HG02571 (cell line): Measurements from ENCODE around the gene PGS1.
"Not testable (repeated sequence)": the region's sequence is repeated elsewhere in the genome, so short reads cannot be mapped to it uniquely, and the experiment has no call there.

Source experiments
- ATAC-seq: cut with Tn5 transposase; IDR thresholded peaks from one replicate; pipeline ENCODE4 v1.9.1; 2021; ENCODE audit warnings: mild to moderate bottlenecking, moderate library complexity; ENCODE audit not compliant: unreplicated experiment

The PGS1 gene, protein sequence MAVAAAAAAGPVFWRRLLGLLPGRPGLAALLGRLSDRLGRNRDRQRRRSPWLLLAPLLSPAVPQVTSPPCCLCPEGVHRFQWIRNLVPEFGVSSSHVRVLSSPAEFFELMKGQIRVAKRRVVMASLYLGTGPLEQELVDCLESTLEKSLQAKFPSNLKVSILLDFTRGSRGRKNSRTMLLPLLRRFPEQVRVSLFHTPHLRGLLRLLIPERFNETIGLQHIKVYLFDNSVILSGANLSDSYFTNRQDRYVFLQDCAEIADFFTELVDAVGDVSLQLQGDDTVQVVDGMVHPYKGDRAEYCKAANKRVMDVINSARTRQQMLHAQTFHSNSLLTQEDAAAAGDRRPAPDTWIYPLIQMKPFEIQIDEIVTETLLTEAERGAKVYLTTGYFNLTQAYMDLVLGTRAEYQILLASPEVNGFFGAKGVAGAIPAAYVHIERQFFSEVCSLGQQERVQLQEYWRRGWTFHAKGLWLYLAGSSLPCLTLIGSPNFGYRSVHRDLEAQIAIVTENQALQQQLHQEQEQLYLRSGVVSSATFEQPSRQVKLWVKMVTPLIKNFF

DNA sequence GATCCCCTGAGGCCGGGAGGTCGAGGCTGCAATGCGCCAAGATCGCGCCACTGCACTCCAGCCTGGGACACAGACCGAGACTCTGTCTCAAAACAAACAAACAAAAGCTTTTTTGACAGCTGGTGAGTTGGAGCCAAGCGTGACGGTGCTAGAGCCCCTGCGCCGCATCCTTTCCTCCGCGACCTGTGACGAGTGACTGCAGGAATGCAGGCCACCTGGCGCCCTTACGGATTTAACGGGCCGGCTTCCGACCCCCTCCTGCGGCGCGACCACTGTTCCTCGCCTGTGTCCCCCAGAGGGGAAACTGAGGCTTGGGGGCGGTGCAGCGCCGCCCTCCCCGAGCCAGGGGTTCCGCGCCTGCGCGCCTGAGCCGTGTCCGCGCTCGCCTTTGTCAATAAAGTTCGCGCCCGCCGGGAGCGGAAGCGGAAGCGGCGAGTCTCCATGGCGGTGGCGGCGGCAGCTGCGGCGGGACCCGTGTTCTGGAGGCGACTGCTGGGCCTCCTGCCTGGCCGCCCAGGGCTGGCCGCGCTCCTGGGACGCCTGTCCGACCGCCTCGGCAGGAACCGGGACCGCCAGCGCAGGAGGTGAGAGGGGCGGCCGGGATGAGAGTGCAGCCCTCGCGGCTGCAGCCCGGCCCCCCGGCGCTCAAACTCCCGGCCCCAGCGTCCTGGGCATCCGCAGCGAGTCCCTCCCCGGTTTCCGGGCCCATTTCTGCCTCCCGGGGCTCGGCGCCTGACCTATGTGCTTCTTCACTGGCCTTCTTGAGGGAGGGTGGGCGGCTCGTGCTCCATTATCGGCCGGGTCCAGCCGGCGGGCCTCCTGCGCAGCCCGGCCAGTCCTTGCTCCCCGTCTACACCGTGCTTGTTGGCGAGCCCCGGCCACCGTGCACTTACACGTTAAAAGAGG is at the start of gene PGS1:
Gene PGS1 (plus strand): TSS at position 425 of the 906 bp plus-strand sequence. CDS start 17 bp downstream, at position 442.
- ATAC-seq = no peak

DNA sequence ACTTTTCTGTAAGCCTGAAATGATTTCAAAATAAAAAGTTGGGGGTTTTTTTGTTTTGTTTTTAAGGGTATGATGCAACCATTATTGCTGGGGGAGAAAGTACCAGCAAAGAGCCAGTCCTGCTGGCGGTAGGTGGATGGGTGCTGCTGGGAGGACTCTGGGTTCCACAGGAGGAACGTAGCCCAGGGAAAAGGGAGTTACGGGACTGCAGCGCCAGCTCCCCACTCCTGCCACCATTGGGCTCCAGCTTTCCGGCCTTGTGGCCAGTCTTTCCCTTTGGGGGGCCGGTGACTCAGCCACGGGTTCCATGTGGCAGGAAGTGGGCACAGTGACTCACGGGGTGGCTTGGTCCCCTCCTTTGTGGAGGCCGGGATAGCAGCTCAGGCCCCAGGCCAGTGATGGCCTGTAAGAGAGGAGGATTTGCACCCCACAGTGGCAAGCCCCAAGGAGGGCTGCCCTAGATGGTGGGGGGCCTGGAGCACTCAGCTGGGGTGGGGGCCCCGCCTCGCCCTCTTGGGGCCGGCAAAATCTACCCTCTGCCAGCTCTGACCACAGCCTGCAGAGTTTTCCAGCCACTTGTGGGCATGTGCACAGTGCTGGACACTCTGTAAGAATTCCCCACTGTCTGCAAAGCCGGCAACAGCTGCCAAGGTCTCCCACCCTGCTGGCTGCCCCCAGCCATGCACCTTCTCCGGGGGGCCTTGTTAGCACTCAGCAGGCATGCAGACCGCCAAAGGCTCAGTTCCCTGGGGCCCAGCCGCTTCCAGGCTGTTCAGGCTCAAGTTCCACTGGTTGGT is 49.0 kb upstream of the PGS1 start:
- no peak for ATAC-seq

DNA sequence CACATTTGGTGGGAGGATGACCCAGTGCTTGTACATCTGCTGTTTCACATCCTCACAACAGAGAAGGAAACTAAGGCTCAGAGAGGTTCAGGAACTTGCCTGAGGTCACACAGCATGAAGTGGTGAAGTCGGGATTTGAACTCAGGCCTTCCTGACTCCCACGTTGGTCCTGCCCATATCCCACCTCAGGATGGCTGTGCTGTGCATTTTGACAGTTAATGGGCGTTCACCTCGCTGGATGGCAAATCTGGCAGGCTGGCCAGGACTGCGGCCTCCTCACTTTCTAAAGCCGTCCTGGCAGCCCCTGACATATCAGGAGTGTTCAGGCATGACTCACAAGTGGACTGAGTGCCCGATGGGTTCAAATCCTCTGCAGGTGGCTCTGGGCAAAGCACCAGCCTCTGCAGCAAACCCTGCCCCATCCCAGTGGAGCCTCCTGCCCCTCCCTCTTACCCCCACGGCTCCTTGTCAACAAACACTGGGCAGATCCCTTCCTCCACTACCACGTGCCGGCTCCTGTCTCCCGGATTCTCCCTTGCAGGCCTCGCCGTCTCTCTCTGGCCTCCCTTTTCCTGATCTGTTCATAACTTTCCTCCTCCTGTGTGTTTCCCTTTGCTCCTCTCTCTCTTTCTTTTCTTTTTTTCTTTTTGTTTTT is 47.8 kb upstream of the PGS1 start:
- no peak for ATAC-seq

DNA sequence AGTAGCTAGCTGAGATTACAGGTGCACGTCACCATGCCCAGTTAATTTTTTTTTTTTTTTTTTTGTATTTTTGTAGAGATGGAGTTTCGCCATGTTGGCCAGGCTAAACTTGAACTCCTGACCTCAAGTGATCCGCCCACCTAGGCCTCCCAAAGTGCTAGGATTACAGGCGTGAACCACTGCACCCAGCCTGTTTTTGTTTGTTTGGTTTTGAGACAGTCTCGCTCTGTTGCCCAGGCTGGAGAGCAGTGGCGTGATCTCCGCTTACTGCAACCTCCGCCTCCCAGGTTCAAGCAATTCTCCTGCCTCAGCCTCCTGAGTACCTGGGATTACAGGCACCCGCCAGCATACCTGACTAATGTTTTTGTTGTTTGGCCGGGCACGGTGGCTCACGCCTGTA is 47.1 kb upstream of the PGS1 start:
- ATAC-seq = not testable (repeated sequence)

DNA sequence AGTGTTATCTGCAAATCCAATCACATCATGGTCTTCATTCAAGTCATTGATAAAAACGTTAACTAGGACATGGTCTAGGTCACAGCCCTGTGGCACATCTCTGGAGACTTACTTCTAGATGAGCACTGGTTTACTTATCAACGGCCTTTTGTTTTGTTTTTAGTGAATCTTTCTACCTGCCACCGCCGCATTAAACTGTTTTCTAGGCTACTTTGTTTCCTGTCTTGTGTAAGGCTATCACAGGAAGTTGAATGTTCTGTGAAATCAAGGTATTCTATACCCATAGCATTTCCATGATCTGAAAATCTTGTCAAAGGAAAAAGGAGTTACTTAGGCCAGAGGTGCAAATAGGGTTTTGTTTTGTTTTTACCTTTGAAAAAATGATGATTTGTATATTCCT is 45.5 kb upstream of the PGS1 start:
- ATAC-seq = no peak

DNA sequence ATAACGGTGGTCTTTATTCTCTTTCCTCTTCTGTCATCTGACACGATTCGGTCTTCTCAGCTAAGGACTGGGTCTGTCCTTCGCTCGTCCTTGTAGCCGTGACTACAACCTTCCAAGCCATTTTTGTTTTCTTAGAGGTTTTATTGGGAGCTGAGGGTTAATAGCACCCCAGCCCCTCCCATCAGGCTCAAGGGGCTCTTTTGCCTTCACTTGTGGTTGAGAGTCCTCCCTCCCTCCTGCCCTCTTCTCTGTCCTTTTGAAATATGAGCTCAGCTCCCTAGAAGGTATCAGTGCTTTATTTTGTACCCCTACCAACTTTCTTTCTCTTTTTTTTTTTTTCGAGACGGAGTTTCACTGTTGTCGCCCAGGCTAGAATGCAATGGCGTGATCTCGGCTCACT is 43.2 kb upstream of the PGS1 start:
- ATAC-seq = no peak

DNA sequence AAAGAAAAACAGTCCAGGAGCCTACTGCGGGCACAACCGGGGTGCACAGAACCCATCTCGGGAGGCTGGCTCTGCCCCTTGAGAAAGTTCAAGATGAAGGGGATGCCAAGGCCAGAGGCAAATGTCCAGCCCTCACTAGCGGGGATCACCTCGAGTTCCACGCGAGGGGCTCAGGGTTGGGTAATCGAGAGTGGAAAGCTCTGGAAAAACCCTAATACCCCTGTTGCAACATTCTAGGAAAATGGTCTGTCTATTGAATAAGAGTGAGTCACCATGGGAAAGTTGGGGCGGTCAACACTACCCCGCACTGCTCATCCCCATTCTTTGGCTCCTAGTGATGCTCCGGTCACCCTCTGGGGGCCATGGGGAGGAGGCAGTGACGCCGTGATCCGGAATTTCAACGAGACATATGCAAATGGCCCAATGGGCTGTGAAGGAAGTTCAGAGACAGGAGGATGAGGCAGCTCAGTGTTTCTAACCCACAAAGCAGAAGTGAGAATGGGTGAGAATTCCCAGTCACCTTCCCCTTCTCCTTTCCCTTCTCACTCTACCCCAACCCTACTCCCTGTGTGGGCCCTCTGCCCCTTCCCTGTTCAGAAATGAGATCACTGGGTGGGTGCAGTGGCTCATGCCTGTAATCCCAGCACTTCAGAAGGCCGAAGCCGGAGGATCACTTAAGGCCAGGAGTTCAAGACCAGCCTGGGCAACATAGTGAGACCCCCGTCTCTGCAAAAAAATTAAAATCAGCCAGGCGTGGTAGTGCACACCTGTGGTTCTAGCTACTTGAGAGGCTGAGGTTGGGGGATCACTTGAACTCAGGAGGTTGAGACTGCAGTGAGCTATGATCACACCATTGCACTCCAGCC is 41.0 kb upstream of the PGS1 start:
- ATAC-seq = peak; percentile 50

DNA sequence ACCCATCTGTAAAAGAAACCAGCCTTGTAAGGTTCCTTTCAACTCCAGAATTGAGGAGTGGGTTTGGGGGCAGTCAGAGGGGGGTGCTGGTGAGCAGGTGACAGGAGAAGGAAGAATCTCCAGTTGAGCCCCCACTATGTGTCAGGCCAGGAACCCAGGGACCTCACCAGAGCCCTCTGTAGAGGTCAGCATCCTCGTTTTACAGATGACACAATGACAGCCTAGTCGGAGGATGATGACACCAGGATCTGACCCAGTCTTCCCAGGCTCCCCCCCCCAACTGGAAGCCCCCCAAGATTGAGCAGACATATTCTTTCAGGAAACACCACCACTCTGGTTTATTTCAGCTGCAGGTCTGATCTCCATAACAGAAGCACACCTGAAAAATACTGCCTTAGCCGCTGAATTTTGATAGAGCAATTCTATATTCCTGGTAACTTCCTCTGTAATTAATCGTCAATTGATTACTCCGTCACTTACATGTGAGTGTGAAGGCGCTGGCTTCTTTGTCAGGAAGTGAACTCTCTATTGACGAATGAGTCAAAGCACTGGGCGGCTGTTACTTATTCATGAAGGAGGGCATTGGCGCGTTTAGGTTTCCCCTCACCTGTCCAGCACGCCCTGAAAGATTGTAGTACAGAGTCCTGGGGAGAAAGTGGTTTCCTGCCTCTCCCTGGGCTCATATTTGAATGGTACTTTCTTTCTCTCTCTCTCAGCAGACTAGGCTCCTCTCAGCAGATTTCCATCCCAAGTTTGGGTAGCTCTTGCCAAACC is 39.8 kb upstream of the PGS1 start:
- ATAC-seq = no peak

DNA sequence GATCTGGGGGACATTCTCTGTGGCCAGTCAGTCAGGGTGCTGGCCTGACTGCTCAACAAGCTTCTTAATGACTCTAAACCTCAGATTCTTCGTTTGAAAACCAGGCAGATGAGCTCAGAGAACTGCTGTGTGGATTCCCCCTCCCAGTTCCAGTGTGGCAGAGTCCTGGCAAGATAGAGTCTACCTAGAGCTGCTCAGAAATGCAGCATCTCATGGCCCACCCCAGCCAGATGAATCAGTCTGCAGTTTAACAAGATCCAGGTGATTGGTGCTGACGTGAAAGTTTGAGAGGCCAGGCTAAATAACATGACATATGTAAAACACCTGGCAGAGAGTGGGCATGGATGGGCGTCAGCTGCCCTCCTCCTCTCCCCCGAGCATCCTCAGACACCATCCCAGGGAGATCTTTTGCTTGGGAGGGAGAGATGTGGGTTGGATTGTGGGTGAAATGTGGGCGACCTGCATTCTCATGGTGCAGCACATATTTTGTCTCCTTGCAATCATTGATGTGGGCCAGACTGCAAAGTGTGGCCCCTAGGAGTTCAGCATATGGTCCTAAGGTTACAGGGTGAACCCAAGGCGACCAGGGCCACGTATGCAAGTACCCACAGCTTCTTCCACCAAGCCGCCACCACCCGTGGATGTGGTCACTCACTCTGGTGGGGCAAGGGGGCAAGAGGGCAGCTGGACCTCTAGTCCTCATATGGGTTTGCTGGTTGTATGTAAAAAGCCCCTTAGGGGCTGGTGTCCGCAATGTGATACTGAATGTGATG is 38.1 kb upstream of the PGS1 start:
- ATAC-seq = no peak

DNA sequence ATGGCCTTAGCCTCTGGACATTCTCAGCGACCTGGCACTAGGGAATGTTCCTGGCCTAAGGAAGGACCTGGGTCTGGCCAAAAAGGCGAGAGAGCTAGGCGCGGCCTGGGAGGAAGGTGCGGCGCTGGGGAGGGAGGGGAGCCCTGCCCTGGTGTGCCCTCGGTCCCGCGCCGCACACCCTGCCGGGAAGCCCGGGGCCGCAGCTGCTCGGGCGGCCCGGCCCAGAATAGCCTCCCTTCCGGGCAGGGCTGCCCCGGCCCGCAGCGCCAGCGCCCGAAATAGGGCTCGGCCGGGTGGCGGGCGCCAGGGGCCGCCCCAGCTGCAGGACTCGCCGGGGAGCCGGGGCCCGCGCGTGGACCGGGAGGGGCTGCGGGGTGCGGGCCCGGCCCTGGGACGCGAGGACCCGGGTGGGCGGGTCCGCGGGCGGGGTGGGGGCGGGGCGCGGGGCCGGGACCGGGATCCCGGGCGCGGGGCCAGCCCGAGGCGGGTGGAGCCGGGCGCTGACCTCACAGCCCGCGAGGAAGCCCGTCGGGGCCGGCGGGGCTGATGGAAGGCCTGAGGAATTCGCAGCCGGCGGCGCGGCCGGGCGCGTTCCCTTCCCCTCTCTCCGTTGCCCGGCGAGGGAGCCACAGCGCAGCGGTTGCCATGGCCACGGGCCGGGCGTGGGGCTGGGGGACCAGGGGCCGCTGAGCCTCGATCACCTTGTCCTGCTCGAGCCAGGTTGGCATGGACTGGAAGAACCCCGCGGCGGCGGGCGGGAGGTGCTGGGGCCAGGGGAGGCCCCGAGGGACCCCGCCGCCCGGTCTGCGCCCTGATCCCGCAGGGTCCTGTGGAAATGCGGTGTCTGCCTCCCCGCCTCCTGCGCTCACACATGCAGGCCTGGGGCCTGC is 36.6 kb upstream of the PGS1 start:
- ATAC-seq = no peak

DNA sequence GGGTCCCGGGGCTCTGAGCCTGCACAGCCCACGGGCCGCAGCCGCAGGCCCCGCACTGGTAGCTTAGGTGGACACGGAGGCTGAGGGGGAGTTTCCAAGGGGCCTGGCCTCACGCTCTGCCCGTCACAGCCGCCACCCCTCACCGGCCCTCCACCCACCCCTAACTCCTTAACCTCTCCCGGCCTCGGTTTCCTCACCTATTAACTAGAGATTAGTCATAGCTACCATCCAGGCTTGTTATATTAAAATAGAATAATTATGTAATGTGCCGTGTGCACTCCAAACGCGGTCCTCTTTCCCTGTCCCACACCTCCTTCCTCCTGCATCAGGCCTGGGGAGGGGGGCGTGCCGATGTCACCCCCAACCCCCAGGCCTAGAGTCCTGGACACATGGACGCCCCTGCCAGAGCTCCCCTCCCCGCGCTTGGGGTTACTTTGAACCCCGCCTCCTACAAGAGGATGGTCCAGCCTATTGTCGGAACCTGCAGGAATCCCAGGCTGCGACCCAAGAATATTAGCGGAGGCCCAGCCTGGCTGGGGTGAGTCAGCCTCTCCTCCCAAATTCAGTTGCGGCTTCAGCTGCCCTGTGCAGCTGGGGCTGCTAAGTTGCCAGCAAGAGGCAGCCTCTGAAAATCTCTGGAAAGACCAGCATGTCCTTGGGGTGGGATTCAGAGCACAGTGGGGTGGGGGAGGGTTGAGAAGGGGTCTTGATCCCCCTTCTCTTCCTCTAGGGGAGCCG is 35.8 kb upstream of the PGS1 start:
- ATAC-seq = no peak

DNA sequence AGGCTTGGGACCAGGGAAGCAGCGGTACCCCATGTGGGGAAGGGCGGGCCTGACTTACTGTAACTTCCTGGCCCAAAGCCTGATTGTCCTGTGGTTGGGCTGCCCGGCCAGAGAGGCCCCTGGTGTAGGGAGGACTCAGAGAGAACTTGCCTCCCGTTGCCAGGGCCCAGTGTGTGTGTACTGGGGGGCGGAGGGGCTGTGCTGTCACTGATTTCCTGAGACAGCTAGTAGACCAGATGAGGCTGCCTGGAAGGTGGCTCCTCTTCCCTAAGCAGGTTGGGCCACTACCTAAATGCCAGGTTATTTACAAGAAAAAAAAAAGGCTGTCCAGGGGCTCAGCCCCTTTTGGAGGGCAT is 35.3 kb upstream of the PGS1 start:
- ATAC-seq = no peak

DNA sequence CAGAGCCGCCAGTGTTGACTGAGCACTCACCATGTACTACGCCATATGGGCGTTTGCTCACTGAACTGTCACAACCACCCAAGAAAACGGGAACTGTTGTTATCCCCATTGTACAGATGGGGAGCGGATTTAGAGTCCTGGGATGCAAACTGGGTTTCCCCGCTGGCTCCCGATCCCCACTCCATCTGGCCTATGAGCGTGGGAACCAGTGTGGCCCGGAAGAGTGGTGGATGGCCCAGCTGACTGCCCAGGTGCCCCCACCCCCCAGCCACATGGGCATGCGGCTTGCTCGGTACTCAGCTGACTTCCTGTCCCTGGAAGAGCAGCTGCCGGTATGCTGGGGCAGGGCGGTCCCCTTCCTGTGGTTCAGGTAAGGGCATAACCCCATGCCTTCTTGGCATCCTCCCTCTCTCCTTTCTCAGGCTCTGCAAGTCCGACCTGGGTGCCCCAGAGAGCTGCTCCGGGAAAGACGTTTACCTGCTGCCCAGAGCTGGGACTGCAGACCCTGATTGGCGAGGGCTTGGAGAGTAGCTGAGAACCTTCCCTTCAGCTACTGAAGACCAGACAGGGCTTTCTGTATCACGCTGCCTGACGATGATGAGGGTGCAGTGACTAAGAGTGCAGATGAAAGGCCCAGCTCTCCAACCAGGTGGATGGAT is 34.8 kb upstream of the PGS1 start:
- ATAC-seq = no peak

DNA sequence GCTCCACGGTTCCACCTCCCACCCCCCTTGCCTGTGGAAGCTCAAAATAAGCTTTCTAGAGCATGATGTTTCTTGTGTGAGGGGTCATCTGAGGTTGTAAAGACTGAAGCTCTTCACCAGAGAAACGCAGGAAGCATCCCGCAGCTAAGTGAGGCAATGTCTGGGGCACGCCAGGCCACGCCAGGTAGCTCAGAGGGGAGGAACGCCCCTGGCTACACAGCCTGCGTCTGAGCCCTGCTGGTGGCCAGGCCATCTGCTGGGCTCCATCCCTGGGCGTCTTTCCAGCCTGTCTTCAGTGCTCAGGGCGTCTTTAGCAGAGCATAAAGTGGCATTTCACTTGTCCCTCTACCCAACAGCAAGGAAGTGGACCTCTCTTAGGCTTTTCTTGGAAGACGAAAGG is 33.8 kb upstream of the PGS1 start:
- no peak for ATAC-seq

DNA sequence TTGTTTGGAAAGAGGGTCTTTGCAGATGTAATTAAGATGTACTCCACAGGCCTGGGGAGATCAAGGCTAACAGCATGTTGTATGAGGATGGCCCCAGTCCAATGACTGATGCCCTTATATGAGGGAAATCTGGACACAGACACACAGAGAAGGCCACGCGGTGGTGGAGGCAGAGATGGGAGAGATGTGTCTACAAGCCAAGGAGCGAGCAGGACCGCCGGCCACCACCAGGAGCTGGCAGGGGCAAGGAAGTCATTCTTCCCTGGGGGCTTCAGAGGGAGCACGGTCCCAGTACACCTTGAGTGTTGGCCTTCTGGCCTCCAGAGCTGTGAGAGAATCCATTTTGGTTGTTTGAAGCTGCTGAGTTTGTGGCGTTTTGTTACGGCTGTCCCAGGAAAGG is 33.3 kb upstream of the PGS1 start:
- no peak for ATAC-seq
